AG20443 (cell line): Measurements from ENCODE around the gene SLC39A3.

Experiments used
- DNase-seq: peaks from one replicate; pipeline ENCODE4 v3.0.0; 2012; ENCODE audit warnings: low spot score, mixed read lengths

The SLC39A3 gene, protein sequence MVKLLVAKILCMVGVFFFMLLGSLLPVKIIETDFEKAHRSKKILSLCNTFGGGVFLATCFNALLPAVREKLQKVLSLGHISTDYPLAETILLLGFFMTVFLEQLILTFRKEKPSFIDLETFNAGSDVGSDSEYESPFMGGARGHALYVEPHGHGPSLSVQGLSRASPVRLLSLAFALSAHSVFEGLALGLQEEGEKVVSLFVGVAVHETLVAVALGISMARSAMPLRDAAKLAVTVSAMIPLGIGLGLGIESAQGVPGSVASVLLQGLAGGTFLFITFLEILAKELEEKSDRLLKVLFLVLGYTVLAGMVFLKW

GRCh38 chr19:2739602-2740313 is at the start of gene SLC39A3:
Gene SLC39A3 (minus strand): TSS chr19:2740017. CDS start chr19:2737257, 2,760 bp downstream.
- peak; percentile 100 for DNase-seq

DNA sequence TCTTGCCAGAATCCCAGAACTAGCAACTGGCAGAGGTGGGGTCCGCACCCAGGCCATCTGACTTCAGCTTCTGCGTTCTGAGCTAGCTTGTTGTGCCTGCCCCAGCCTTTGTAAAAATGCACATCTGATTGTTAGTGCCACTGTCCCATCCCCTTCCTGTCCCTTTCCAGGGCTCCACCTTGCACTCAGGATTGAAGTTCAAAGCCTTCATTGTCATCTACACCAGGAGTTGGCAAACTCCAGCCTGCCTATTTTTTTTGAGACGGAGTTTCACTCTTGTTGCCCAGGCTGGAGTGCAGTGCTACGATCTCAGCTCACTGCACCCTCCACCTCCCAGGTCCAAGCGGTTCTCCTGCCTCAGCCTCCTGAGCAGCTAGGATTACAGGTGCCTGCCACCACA is 48.4 kb upstream of the SLC39A3 start:
- DNase-seq = no peak

- DNase-seq = no peak
Observed at GRCh38 chr19:2787115-2787514, 47.3 kb upstream of the SLC39A3 start.

- DNase-seq = peak; percentile 100
Observed at GRCh38 chr19:2785244-2785997, 45.6 kb upstream of the SLC39A3 start, which contains the start of gene THOP1. Gene THOP1 (plus strand): TSS chr19:2785503. CDS start chr19:2785663, 160 bp downstream.

DNA sequence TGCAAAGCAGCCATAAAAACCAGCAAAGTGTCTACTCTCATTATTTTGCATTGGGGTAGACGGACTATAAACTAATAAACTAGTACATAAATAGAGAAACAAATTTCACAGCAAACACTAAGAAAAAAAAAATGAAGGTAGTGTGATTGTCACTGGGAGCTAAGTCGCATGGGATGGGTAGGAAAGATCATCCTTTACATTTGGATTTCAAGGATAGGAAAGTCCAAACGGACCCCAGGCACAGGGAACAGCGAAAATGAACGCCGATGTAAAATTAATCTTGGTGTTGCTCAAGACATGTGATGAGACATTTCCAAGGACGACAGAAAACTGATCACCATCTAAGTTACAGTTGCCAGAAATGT is 43.9 kb upstream of the SLC39A3 start:
- no peak for DNase-seq

GRCh38 chr19:2782936-2783780 is 43.3 kb upstream of the SLC39A3 start, which contains the start of gene SGTA:
Gene SGTA (minus strand): TSS chr19:2783273. CDS start chr19:2769068, 14,205 bp downstream.
- DNase-seq = peak; percentile 100

DNA sequence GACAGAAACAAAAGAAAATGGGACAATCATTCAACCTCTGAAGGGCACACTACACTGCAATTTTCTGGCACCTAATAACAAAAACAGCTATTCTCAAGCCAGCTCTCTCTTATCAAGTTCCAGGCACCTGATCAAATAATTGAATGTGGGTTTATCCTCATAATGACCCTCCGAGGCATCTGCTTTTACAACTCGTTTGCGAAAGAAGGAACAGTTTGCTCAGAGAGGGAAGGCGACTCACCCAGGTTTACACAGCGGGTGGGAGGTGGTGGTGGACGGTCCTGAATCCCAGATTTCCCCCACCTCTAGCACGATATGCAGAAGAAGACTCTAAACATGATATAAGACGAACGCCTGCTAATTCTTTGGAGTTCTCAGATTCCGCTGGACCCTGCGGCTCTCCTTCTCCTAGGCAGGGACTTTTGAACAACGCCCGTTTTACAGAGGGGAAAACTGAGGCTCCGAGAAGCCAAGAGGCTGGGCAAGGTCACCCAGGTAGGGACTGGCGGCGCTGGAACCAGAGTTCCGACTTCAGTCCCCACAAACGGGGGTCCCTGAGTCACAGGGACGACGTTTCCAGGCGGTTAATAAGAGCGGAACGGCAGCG is 42.6 kb upstream of the SLC39A3 start:
- no peak for DNase-seq

DNA sequence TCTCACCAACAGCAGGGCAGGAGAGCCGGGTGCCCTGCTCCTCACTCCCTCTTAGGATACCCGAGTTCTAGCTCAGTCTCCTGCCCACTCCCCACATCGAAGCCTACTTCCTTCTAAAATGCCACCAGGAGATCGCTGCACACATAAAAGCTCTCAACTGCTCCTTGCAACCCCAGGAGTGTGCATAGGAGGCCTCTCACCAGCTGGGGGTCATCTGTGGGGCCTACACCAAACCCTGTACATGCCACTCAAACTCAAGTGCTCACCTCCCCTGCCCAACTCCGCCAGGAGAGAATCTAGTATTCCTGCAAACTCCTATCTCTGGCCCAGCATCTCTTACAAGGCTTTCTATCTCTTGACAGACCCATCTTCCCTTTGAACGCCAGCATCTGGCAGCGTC is 40.5 kb upstream of the SLC39A3 start:
- DNase-seq = no peak

DNA sequence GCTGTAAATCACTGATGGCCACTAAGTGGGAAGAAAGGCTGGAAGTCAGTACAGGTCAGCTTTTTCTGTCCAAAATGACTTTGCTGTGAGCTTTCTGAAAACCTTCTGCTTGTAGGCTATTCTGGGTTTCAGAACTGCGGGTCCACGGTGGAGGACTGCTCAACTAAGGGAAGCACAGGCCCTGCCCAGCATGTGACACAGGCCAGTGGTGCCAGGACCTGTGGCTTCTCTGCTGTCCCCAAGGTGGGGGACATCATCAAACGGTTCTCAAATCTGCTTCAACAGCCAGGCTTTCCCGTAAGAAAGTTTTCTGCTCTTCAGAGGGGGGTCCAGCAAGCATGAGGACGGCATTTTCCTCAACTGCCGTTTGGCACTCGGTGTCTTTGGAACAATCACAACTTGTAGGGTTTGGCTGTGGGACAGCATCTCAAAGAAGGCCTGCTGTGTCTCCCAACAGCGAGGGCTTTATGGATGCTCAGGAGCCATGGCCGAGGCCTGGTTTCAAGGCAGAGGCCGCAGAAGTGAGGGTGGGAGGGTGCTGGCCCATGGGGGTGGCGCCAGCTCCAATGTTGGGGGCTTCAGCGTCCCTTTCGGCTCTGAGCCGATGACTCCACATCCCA is 39.4 kb upstream of the SLC39A3 start:
- no peak for DNase-seq

DNA sequence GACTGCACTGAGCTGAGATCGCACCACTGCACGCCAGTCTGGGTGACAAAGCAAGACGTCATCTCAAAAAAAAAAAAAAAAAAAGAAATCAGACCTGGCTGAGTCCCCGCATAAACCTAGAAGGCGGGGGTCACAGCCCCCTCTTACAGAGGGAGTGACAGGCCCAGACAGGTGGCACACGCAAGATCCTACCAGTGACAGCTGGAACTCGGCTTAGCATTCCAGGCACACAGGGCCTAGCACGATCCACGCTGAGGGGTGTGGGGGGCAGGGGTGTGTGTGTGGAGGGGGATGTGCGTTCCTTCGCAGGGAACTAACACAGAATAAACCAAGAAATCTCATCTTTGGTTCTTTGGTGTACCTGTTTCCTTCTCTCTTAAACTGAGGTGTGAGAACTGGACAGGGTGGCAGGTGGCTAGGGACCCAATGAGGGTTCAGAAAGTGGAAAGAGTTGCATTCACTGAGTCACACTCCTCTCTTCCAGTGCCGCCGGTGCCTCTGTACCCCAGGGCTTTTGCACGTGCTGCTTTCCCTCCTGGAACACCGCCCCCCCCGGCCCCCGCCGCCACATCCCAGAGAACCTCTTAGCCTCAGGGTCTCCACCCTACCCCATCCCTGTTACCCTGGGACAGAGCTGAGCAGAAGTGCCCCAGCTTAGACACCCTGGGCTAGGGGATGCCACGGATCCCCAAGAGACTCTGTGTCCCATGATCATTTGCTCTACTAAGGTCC is 38.3 kb upstream of the SLC39A3 start:
- DNase-seq = no peak

DNA sequence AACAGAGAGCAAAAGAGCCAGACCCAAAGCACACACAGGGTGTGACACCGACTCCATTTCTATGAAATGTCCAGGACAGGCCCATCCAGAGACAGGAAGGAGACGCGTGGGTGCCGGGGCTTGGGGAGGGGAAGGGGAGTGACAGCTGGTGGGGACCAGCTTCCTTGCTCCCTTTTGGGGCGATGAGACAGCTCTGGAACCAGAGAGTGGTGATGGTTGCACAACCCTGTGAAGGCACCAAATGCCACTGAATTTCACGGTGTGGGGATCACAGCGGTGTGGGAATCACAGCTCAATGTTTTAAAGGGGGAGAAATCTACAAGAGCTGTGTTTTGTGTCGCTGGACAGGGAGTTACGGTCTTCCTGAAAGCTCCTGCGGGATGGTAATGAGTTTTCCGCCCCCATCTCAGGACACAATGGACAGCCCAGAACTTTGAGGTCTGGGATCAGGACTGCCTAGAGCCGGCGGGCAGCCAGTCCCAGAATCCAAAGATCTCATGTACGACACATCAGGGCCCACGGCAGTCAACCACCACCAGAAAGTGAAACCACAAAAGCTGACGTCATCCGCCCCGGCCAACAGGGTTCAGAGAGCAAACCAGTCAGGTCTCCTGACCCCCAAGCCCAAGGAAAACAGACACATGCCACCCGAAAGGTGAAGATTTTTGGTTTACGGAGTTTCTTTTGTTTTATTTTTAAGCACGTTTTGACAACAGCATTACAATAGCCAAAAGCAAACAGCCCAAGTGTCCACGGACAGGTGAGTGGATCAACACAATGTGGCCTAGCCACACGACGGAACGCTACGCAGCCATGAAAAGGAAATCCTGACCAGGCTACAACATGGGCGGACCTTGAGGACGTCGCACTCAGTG is 36.0 kb upstream of the SLC39A3 start:
- no peak for DNase-seq

- DNase-seq = no peak
Observed at GRCh38 chr19:2774953-2775555, 35.2 kb upstream of the SLC39A3 start.

- DNase-seq = no peak
Observed at GRCh38 chr19:2774083-2774679, 34.4 kb upstream of the SLC39A3 start.

- DNase-seq = no peak
Observed at GRCh38 chr19:2771786-2772674, 32.2 kb upstream of the SLC39A3 start.

- peak; percentile 50 for DNase-seq
Observed at GRCh38 chr19:2770055-2771013, 30.5 kb upstream of the SLC39A3 start.

- DNase-seq = no peak
Observed at GRCh38 chr19:2769218-2769617, 29.4 kb upstream of the SLC39A3 start.
